GM12878 (cell line): ENCODE data around the gene TMEM171. TPM values are rescaled to one million over a fixed set of nuclear protein-coding genes. Genes with fewer than 3 reads are reported as not detected.

Experiments
- ATAC-seq: fragments of 200-7000 bp; cut with Tn5 transposase; 3 replicates; pipeline ENCODE4 v1.9.1; 2020; ENCODE audit warnings: mild to moderate bottlenecking, moderate library complexity
- BruUV-seq: library from RNA; stranded (reverse); fragments of 400-500 nt; replicated peaks from 2 replicates; lab custom pipeline; 2021; lab: Mats Ljungman, UMichigan
- CTCF ChIA-PET: fragments of 300-600 bp; sonication (Branson Sonifier 250); formaldehyde crosslinking; extraction: SDS; loops from one replicate; lab custom pipeline; 2021; ENCODE audit warnings: inconsistent platforms; lab: Yijun Ruan, JAX
- POLR2A ChIA-PET: fragments of 350-600 bp; formaldehyde crosslinking; extraction: SDS; loops from one replicate; lab custom pipeline; 2021; ENCODE audit warnings: inconsistent platforms; lab: Charles Lee
- RAD21 ChIA-PET: fragments of 300-600 bp; sonication (Branson Sonifier 250); formaldehyde crosslinking; loops from one replicate; lab custom pipeline; 2023; ENCODE audit warnings: antibody characterized with exemption; ENCODE audit not compliant: unreplicated experiment; lab: Charles Lee
- SMC1A ChIA-PET: fragments of 300-600 bp; sonication (Branson Sonifier 250); formaldehyde crosslinking; loops from one replicate; lab custom pipeline; 2023; ENCODE audit not compliant: unreplicated experiment, uncharacterized antibody; lab: Charles Lee
- DNase-seq: peaks from one replicate; pipeline ENCODE4 v3.0.0-alpha.2; 2011; ENCODE audit warnings: low read depth, low spot score
- FAIRE-seq: peaks from 3 replicates; lab custom pipeline; 2011; peaks lifted over from hg19 to GRCh38; lab: Jason Lieb, UNC
- H2AFZ ChIP-seq: 2 replicates; pipeline ENCODE4 v1.6.0; 2011; ENCODE audit warnings: low read depth, low read length, control low read depth; ENCODE audit not compliant: control insufficient read depth
- H3K27ac ChIP-seq: 2 replicates; pipeline ENCODE4 v1.5.1; 2011; ENCODE audit warnings: control low read depth; ENCODE audit not compliant: control insufficient read depth, insufficient read depth
- H3K27me3 ChIP-seq, 2 experiments: replicated peaks in 1 of 2; 2 replicates each; pipeline versions ENCODE4 v1.6.0 to v1.6.1; 2011; ENCODE audit warnings: low read length in 1 of 2; ENCODE audit not compliant: control insufficient read depth in 2 of 2, insufficient read depth in 2 of 2
- H3K36me3 ChIP-seq, 2 experiments: 2 replicates each; pipeline ENCODE4 v1.5.1; 2011; ENCODE audit warnings: low read length in 1 of 2; ENCODE audit not compliant: control insufficient read depth in 2 of 2, insufficient read depth in 2 of 2
- H3K4me1 ChIP-seq: 2 replicates; pipeline ENCODE4 v1.6.1; 2011; ENCODE audit warnings: mild to moderate bottlenecking, low read length, moderate library complexity, mixed read lengths; ENCODE audit not compliant: control insufficient read depth, insufficient read depth
- H3K4me2 ChIP-seq: 2 replicates; pipeline ENCODE4 v1.6.0; 2011; ENCODE audit warnings: control low read depth; ENCODE audit not compliant: control insufficient read depth, insufficient read depth
- H3K4me3 ChIP-seq: fragments of 200-600 bp; sonication (generic); 2 replicates; pipeline ENCODE4 v1.5.1; 2016
- H3K79me2 ChIP-seq: 2 replicates; pipeline ENCODE4 v1.6.0; 2011; ENCODE audit warnings: low read length; ENCODE audit not compliant: control insufficient read depth, insufficient read depth
- H3K9ac ChIP-seq: 2 replicates; pipeline ENCODE4 v1.8.0; 2011; ENCODE audit warnings: low read length, control low read depth, mixed read lengths; ENCODE audit not compliant: control insufficient read depth, insufficient read depth
- H3K9me3 ChIP-seq: replicated peaks from 3 replicates; pipeline ENCODE4 v1.5.1; 2011; ENCODE audit warnings: mild to moderate bottlenecking, low read length; ENCODE audit not compliant: control insufficient read depth, insufficient read depth
- H4K20me1 ChIP-seq: 2 replicates; pipeline ENCODE4 v1.6.0; 2011; ENCODE audit not compliant: control insufficient read depth, insufficient read depth
- BHLHE40 ChIP-seq, 2 experiments: fragments of 450-650 bp in 1 of 2; IDR thresholded peaks; 2 replicates each; pipeline ENCODE4 v1.6.1; 2011 to 2017; ENCODE audit warnings: low read depth in 2 of 2, borderline replicate concordance in 1 of 2, improper control_type of control experiment in 1 of 2, low read length in 1 of 2, mild to moderate bottlenecking in 1 of 2
- EGR1 ChIP-seq, 2 experiments: IDR thresholded peaks; 1 replicate in 1 of 2; 2 replicates in 1 of 2; pipeline ENCODE4 v1.6.1; 2011 to 2012; ENCODE audit warnings: low read depth in 2 of 2, low read length in 2 of 2, borderline replicate concordance in 1 of 2, mild to moderate bottlenecking in 1 of 2, moderate library complexity in 1 of 2
- FOXM1 ChIP-seq: IDR thresholded peaks from 2 replicates; pipeline ENCODE4 v1.6.1; 2012; ENCODE audit warnings: low read depth, mild to moderate bottlenecking, inconsistent platforms, low read length, moderate library complexity
- GABPA ChIP-seq: IDR thresholded peaks from 2 replicates; pipeline ENCODE4 v1.6.1; 2014; ENCODE audit warnings: antibody characterized with exemption, low read depth, mild to moderate bottlenecking, inconsistent platforms
- HDAC2 ChIP-seq: fragments of 200-600 bp; sonication (generic); IDR thresholded peaks from 2 replicates; pipeline ENCODE4 v1.6.1; 2017
- JUND ChIP-seq: IDR thresholded peaks from 2 replicates; pipeline ENCODE4 v1.6.1; 2012; ENCODE audit warnings: low read depth, mild to moderate bottlenecking, low read length, improper control_type of control experiment, moderate library complexity
- NFYA ChIP-seq: IDR thresholded peaks from 2 replicates; pipeline ENCODE4 v1.6.1; 2011; ENCODE audit warnings: low read depth, mild to moderate bottlenecking, low read length, improper control_type of control experiment, borderline replicate concordance
- SKIL ChIP-seq: fragments of 450-650 bp; IDR thresholded peaks from 2 replicates; pipeline ENCODE4 v1.6.1; 2017; ENCODE audit warnings: mild to moderate bottlenecking, low read depth, inconsistent platforms; ENCODE audit not compliant: poor library complexity, severe bottlenecking
- SP1 ChIP-seq: IDR thresholded peaks from one replicate; pipeline ENCODE4 v1.6.1; 2011; ENCODE audit warnings: low read depth, low read length
- SREBF1 ChIP-seq: IDR thresholded peaks from 2 replicates; pipeline ENCODE4 v1.6.1; 2012; ENCODE audit warnings: mild to moderate bottlenecking, low read length
- STAT1 ChIP-seq: fragments of 450-650 bp; conservative IDR thresholded peaks from 2 replicates; pipeline ENCODE4 v1.6.1; 2014; ENCODE audit warnings: antibody characterized with exemption, mild to moderate bottlenecking
- STAT3 ChIP-seq: IDR thresholded peaks from 2 replicates; pipeline ENCODE4 v1.6.1; 2011; ENCODE audit warnings: low read depth, low read length, improper control_type of control experiment
- ZBED1 ChIP-seq: IDR thresholded peaks from 2 replicates; pipeline ENCODE4 v1.6.1; 2016; ENCODE audit warnings: borderline replicate concordance
- ZBTB11 ChIP-seq: fragments of 450-650 bp; formaldehyde crosslinking; IDR thresholded peaks from 2 replicates; pipeline ENCODE4 v1.5.0; 2022; ENCODE audit warnings: mild to moderate bottlenecking, missing genetic modification characterization
- ZNF207 ChIP-seq: fragments of 450-650 bp; IDR thresholded peaks from 2 replicates; pipeline ENCODE4 v1.6.1; 2014; ENCODE audit warnings: antibody characterized with exemption, mild to moderate bottlenecking, borderline replicate concordance
- WGBS: methylation state at CpG from one replicate; pipeline ENCODE4 v1.1.6; 2016; ENCODE audit warnings: low lambda C conversion rate; ENCODE audit not compliant: insufficient replicate concordance, insufficient coverage; ENCODE audit errors: missing lambda C conversion rate; 5-methylcytosine and 5-hydroxymethylcytosine counted together
- in situ Hi-C: fragments of 300-500 bp; cut with MboI; formaldehyde crosslinking; loops from 9 replicates; pipeline ENCODE4 v1.14.3; 2018; ENCODE audit warnings: mixed read lengths
- intact Hi-C: fragments of 100-400 bp; cut with micrococcal nuclease; formaldehyde crosslinking; loops from one replicate; pipeline ENCODE4 v1.14.2; 2022; ENCODE audit not compliant: unreplicated experiment
- polyA plus RNA-seq, 11 experiments: library from polyadenylated mRNA; depleted of rRNA in 4 of 11; unstranded in 6 of 11; stranded (reverse) in 5 of 11; fragments of >200 nt; fragmentation: Nextera tagmentation in 4 of 11; fragmentation: Illumina TruSeq in 1 of 11; extraction: Ambion mirVana in 4 of 11; extraction: Trizol in 1 of 11; gene quantifications; 1 replicate in 1 of 11; 2 replicates in 10 of 11; pipeline versions ENCODE4 v1.2.1 to v1.2.3, GENCODE V29; 2011 to 2016; ENCODE audit warnings: inconsistent platforms in 2 of 11, missing spikeins in 2 of 11, low read depth in 1 of 11
- total RNA-seq, 4 experiments: library from RNA; depleted of rRNA in 3 of 4; stranded (reverse); fragments of >200 nt in 3 of 4; fragmentation: Illumina TruSeq in 1 of 4; extraction: Trizol in 1 of 4; gene quantifications; 2 replicates each; pipeline versions ENCODE4 v1.2.1 to v1.2.3, GENCODE V29; 2013 to 2021
- TF ChIP-seq, protein P1 (sequence below): fragments of 450-650 bp; conservative IDR thresholded peaks from 2 replicates; pipeline ENCODE4 v1.6.1; 2017; ENCODE audit warnings: mild to moderate bottlenecking, moderate library complexity

TMEM171 gene
- total and polyA plus RNA-seq, 10 of the 15 experiments (the other 5 are each of a cell fraction or from before 2014, with no cell fraction given), result not detected

GRCh38 chr5:73132759-73133158 lies 12.4 kb downstream of the TMEM171 start (continued):
- TF ChIP-seq ZBTB11 (CRISPR knock-in tag) (no peak), STAT3 (no peak), ZBED1 (no peak), ZNF207 (no peak), EGR1 (IDR thresholded peaks at IDR 0.05; ENCODE audit: borderline replicate concordance in 1 of 2, low read depth in 2 of 2, low read length in 2 of 2) (no peak), BHLHE40 (IDR thresholded peaks at IDR 0.05; ENCODE audit: borderline replicate concordance in 1 of 2, low read depth in 2 of 2, low read length in 1 of 2) (no peak), GABPA (no peak)

GRCh38 chr5:73135021-73135420 lies 14.6 kb downstream of the TMEM171 start:
- 51% methylated on average over 3 of the region's 3 CpGs for WGBS
- Histone ChIP-seq H2AFZ (no peak overlapping the region), H3K4me3 (no peak overlapping the region), H3K27ac (no peak overlapping the region), H3K79me2 (no peaks in the 10 kb centered on the region), H3K36me3 (no peaks in the 10 kb centered on the region), H3K9ac (no peak overlapping the region), H3K4me2 (no peak overlapping the region), H3K27me3 (0 out of 4 replicates have a peak, but pooled peaks cover 0 to 2% of the 10 kb centered on the region in 2 experiments), H3K4me1 (no peaks in the 10 kb centered on the region), H4K20me1 (no peaks in the 10 kb centered on the region), H3K9me3 (no peaks in the 10 kb centered on the region)
- intact Hi-C loops (no loop called here), in situ Hi-C loops (no loop called here)
- DNase-seq (no peak), ATAC-seq (no peak), FAIRE-seq (no peak)
- ChIA-PET POLR2A (no interaction called here), SMC1A (no interaction called here), RAD21 (no interaction called here), CTCF (no interaction called here)
- no TSS peak for BruUV-seq
- TF ChIP-seq ZNF207 (no peak), NFYA (no peak), FOXM1 (no peak), HDAC2 (no peak), SKIL (no peak), STAT1 (no peak), SREBF1 (no peak), JUND (no peak), SP1 (no peak)
- TF ChIP-seq, protein P1, sequence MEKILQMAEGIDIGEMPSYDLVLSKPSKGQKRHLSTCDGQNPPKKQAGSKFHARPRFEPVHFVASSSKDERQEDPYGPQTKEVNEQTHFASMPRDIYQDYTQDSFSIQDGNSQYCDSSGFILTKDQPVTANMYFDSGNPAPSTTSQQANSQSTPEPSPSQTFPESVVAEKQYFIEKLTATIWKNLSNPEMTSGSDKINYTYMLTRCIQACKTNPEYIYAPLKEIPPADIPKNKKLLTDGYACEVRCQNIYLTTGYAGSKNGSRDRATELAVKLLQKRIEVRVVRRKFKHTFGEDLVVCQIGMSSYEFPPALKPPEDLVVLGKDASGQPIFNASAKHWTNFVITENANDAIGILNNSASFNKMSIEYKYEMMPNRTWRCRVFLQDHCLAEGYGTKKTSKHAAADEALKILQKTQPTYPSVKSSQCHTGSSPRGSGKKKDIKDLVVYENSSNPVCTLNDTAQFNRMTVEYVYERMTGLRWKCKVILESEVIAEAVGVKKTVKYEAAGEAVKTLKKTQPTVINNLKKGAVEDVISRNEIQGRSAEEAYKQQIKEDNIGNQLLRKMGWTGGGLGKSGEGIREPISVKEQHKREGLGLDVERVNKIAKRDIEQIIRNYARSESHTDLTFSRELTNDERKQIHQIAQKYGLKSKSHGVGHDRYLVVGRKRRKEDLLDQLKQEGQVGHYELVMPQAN, result no peak
